SH-SY5Y (cell line): Measurements from ENCODE around the gene NOL9.

ENCODE experiments used
- GATA2 ChIP-seq: IDR thresholded peaks from 2 replicates; pipeline ENCODE4 v1.6.1; 2011; ENCODE audit warnings: mild to moderate bottlenecking, low read depth, low read length
- GATA3 ChIP-seq: IDR thresholded peaks from 2 replicates; pipeline ENCODE4 v1.6.1; 2011; ENCODE audit warnings: low read depth, mild to moderate bottlenecking, low read length, moderate library complexity

GRCh38 chr1:6578624-6579373 lies 24.5 kb upstream of the NOL9 start:
- TF ChIP-seq GATA3: no peak
- no peak for TF ChIP-seq GATA2
